Left hindlimb (tissue), 1 donor: ENCODE data around the gene AGAP3.

Source experiments
- DNase-seq: peaks from one replicate; pipeline ENCODE4 v3.0.0-alpha.2; 2018

AGAP3 gene

DNA sequence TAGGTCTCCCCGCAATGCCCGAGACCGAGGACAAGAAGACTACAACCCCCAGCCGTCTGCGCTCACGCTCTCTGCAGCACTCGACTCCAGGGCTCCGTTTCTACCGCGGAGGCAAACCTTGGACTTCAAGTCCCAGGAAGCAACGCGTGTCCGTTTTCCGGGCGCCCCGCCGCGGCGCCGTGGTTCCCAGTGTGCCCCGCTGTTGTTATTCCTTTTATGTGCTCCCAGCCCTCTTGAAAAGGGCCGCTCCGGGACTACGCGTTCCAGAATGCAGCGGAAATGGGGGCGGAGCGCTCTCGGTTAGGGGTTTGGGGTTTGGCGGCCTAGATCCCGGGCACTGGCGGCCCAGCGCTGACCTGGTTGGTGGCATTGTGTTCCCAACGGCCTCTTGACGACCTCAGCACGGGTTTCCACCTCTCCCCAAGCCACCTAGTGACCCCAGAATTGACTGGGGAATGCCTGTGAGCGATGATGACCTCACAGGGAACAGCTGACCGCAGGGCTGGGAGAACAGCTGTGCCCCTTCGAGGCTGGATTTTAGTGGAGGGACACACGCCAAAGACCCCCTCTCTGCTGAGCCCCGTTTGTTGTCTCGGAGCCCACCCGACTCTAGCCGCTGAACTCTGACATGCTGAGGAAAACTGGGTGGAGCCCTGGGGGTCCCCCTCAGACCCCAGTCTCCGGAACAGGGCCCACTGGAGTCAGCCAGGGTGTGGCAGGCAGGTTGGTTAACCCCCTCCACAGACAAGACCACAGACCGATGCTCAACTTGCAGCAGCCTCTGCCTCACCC, 28.1 kb upstream of the AGAP3 start:
- DNase-seq: peak; percentile 99

DNA sequence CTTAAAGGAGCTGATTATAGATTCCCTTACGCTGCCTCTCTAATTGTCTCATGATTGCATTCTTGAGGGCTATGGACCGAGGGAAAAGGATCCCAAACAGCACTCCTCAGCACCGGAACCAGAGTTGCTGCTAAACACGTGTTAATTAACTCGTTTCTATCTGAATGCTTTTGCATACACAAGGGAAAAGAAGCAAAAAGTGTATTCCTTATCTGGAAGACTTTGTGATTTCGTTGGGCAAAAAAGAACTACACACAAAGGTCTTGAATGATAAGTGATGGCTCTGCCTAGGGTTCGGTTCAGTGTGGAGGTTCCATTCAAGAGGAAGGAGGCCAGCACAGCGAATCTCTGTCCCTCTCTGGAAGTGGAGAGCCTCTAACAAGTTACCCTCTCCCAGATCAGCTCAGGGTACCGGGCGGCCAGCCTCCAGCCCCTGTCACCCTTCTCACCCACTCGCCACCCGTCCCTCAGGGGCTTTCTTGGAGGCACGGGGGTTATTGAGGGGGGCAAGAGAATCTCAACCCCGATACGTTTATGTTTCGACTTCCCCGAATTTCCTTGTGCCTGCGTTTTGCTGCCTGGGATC, 27.4 kb upstream of the AGAP3 start:
- DNase-seq: no peak

DNA sequence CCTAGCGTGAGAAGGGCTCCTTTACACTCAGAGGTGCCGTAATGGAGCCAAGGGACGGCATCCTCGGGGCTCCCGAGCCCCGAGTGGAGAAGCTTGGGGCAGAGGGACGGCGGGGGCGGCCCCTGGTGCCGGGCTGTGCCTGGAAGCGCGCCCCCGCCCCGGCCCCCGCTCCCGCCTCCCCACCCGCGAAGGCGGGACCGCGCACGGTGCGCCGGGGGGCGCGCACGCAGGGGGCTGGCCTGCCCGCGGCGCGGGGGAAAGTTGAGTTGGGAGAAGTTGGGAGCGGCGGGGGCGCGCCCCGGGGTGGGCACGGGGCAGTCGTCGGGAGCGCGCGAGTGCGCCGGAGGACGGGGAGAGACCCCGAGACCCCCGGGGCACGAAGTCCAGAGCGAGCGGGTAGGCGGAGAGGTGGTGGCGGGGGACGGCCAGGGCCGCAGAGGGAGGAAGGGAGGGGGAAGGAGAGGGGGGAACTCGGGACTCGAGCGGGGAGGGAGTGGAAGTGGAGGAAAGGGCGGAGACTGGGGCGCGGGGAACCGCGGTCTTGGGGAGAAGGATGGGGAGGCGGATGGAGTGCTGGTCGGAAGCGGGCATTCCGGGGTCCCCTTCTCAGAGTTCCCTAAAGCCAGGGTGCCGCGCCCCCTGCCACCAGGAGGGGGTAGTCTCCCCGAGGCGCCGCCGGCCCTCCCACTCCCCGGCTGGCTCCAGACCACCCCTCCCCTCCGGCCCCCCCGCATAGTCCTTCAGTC, 26.7 kb upstream of the AGAP3 start, which contains the start of gene SLC4A2:
Gene SLC4A2, plus strand, starts transcription at position 223 of the 746 bp plus-strand sequence. CDS start 2,399 bp downstream, outside the sequence.
- peak; percentile 90 for DNase-seq

DNA sequence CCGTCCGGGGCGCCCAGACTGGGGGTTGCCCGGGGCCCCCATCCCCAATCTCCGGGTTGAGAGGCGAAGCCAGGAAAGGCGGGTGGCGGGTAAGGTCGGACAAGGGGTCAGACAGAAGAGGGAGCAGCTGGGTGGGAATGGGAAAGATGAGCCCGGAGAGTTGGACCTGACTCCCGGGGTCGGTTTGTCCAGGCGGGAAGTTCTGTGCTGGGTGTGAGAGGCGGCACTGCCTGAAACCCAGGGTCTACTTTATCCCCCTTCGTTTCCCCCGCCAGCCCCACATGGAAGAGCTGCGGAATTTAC, 26.2 kb upstream of the AGAP3 start:
- DNase-seq: no peak

DNA sequence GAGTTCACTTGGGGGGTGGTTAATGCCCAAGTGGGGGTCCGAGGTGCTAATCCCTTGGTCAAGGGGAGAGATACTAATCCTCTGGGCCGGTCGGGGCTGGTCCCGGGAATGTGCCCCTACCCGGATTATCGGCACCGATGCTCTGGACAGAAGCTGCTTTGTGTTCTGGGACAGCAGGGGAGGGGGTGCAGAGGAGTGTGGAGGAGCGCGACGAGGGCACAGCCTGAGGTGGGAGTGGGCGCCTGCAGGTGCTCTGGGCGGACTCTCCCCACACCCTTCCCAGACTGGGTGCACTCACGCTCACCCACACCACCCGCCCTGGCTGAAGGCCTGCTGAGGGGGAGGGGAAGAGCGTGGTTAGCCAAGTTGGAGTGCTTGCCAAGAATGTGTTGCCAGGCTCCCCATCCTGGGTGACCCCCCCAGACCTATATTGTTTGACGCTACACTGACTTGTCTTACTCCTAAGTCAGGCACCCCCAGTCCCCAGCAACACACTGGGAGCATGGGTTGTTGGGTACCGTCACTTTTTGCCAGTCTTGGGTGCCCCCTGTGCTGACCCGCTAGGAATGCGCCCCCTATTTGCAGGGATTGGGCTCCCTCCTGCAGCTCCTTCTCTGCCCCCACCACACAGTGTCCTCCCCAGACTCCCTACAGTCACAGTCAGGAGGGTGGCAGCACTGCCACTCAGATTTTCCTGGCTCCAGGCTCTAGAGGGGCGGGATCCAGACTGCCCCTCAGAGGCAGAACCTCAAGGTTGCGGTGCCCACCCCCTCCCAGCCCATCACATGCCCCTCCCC, 25.7 kb upstream of the AGAP3 start:
- DNase-seq: peak; percentile 62

DNA sequence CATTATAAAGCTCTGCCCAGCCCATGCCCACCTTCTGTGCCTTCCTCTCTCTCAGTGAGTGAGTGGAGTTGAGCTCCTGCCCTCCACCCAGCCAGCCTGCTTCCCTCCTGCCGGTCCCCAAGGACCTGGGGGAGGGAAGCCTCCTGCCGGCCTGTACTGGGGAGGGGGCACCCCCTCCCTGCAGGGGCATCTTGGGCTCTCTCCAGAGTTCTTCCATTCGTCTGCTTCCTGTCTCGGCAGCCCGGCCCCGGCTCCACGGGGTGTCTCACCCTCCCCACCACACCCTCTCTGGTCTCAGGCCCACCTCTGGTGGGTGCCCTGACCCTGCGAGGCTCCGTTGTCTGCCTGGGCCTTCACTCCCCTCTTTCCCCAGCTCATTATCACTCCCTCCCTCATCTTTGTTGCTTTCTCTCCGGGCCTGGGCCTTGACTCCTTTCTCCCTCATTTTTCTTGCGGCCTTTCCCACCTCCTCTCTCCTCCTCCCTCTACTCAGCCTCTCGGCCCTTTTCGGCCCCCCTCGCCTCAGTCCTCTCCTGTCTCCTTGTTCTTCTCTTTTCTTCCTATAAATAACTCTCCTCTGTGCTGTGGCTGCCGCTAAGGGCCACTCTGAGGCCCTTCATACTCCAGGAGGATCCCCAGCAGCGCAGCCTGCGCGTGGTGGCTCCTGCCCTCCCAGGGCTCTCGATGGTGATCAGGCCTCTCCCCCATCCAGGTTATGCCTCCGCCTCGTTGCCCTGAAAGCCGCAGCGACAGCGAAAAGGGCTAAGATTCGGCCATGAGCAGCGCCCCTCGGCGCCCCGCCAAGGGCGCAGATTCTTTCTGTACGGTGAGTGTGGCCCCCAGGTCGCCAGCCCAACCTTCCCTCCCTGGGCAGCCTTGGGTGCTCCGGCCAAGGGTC, 24.8 kb upstream of the AGAP3 start:
- no peak for DNase-seq

DNA sequence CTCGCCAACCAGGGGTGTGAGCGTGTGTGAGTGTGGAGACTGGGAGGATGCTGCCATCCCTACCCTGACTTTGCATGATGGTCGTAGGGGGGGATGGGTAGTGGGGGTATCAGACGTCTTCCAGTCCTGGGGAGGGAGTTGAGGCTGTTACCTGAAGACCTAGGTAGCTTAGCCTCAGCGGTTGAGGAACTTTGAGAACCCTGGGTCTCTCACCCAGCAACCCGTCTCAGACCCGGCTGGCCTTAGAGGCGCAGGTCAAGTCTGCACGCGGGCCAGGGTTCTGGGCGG, 24.2 kb upstream of the AGAP3 start:
- no peak for DNase-seq

DNA sequence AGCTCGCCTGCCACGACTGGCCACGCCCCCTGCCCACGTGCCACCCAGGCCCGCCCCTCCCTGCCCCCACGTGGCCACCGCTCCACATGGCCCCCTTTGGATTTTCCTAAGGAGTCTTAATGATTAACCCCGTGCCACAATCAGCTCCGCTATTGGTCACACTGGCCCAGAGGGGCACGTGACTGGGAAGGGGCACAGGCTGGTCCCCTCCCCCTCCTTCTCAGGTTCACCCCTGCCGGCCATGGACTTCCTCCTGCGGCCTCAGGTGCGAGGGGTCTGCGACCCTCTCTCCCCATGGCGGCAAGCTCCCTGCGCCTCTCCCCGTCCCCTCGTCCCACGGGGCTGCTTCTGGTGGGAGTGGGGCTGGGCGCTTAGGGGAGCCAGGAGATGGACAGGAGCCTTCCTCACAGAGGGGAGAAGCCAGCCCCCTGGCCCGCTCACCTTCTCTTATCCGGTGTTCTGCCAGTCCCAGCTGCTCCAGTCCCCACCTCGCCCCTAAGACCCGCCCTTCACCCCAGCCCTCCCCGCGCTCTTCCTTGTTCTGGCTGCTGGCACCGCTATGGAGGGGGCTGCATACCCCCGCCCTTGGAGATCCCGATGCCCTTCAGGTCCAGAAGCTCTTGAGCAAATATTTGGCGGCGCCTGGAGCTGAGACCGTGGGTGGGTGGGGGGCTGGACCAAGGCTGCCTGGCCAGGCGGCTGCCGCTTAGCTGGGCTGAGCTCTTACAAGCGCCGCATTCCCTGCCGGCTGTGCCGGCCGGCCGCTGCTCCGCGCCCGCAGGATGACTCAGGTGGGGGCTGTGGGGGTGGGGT, 23.7 kb upstream of the AGAP3 start:
- peak; percentile 59 for DNase-seq

DNA sequence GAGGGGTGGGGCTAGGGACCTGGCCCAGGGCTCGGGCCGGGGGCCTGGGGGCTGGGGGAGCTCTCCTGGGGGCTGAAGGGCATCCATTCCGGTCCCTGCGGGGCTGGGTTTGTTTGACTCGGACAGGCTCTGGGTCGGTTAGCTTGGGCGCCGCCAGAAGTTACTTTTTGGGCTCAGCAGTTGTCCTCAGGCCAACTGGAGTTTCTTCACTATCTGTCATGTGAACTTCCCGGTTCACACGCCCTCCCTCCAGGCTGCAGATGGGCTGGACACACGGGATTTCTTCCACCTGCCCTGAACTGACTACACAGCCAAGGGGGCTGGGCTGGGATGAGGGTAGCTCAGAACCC, 23.1 kb upstream of the AGAP3 start:
- DNase-seq: no peak

DNA sequence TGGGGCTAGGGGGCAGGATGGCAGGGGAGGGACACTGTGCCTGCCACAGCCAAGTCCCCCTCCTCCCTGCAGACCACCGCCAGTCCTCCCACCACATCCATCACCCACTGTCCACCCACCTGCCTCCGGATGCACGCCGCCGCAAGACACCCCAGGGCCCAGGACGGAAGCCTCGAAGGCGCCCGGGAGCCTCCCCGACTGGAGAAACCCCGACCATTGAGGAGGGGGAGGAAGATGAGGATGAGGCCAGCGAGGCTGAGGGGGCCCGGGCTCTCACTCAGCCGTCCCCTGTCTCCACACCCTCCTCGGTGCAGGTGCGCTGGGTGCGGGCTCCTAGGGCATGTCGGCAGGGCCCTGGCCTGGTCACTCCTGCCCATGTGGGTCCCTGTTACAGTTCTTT, 21.8 kb upstream of the AGAP3 start:
- DNase-seq: no peak

DNA sequence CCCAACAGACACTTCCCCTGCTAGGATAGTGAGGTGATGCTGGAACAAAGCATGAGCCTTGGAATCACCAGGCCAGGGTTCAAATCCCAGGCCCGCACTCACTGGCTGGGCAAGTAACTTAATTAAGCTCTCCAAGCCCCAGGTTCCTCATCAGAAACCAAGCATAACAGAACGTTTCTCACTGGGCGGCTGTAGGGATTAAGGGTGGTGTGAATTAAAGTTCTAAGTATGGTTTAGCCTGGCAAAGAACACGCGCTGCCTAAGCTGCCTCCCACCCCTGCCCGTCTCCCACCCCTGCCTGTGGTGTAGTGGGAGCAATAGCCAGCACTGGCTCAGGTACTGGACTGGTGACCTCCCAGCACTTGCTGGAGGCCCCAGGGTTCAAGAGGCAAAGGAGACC, 21.3 kb upstream of the AGAP3 start:
- DNase-seq: no peak

DNA sequence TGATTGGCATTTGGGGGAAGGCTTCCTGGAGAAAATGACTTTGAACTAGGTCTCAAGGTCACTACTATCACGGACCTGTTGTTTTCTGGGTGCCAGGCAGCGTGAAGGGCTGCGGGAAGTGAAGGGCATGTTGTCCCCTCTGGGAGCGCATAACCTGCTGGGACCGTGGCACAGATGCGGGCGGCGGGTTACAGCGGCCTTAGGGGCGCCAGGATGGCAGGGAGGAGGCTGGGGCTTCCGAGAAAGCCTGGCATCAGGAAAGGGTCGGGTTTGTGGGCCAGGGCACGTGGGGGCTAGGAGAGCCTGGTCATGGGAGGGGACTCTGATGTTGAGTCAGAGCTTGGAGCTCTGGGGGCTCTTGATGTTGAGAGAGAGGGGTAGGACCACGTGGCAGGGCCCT, 20.8 kb upstream of the AGAP3 start:
- no peak for DNase-seq

DNA sequence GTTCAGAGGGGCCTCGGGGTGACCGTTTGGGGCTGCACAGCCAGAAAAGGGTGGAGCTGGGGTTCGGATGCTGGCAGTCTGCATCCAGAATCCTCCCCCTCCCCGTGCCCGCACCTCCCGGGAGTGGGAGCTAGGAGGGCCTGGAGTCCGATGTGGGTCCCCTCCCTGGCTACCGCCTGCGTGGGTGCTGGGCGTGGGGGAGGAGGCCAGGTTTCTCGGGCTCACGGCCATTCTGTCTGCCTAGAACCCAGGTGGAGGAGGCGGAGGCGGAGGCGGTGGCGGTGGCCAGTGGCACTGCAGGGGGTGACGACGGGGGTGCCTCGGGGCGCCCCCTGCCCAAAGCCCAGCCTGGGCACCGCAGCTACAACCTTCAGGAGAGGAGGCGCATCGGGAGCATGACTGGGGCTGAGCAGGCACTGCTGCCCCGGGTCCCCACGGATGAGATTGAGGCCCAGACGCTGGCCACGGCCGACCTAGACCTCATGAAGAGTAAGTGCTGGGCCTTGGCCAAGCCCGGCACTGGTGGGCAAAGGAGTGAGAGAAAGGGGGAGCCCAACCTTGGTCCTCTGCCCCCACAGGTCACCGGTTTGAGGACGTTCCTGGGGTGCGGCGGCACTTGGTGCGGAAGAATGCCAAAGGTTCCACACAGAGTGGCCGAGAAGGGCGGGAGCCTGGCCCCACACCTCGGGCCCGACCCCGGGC, 19.9 kb upstream of the AGAP3 start:
- no peak for DNase-seq

DNA sequence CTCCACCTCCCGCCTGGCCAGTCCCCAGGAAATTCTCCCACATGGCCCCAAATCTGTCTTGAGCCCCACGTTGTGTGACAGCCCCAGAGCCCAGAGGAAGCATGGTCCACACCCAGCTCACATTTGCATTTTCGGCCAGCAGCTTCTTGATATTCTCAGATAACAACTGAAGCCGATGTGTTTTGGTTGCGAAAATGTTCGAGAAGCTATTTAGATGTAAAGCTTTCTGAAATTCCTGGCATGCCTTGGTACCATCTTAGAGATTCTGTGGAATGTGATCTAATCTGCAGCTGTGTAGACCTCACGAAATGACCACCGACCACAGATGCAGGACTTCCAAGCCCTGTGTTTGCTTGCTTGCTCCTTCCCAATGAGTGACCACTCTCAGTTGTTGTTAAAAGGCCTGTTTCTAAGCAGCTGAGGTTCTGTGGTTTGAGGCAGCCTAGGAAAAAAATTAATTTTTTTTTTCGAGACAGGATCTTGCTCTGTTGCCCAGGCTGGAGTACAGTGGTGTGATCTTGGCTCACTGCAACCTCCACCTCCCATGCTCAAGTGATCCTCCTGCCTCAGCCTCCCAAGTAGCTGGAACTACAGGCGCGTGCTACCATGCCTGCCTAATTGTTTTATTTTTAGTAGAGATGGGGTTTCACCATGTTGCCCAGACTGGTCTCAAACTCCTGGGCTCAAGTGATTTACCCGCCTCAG, 18.1 kb upstream of the AGAP3 start:
- no peak for DNase-seq

DNA sequence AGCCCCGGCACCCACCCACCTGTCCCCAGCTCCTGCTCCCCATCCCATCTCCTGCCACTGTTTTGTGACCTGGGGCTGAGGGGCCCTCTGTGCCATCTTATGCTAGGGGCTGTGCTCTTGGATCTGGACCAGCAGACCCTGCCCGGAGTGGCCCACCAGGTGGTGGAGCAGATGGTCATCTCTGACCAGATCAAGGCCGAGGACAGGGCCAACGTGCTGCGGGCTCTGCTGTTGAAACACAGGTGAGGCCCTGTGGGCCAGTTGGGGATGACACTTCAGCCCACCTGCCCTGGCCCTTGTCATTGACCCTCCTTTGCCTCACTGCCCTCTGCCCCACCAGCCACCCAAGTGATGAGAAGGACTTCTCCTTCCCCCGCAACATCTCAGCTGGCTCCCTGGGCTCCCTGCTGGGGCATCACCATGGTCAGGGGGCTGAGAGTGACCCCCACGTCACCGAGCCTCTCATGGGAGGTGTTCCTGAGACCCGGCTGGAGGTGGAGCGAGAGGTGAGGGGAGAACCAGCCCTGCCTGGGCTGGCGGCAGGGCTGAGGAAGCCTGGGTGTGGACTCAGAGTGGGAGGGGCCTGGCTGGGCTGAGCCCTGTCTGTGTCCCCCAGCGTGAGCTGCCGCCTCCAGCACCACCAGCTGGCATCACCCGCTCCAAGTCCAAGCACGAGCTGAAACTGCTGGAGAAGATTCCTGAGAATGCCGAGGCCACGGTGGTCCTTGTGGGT, 16.3 kb upstream of the AGAP3 start:
- no peak for DNase-seq

DNA sequence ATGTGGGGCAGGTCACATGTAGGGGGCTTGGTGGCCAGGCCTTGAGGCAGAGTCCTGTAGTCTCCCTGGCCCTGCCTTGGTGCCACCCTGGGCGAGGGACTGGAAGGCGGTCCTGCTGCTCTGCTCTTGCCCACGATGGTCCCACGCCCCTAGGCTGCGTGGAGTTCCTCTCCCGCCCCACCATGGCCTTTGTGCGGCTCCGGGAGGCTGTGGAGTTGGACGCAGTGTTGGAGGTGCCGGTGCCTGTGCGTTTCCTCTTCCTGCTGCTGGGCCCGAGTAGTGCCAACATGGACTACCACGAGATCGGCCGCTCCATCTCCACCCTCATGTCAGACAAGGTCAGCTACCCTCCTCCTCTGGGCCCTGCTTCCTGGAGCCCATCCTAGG, 15.7 kb upstream of the AGAP3 start:
- no peak for DNase-seq

DNA sequence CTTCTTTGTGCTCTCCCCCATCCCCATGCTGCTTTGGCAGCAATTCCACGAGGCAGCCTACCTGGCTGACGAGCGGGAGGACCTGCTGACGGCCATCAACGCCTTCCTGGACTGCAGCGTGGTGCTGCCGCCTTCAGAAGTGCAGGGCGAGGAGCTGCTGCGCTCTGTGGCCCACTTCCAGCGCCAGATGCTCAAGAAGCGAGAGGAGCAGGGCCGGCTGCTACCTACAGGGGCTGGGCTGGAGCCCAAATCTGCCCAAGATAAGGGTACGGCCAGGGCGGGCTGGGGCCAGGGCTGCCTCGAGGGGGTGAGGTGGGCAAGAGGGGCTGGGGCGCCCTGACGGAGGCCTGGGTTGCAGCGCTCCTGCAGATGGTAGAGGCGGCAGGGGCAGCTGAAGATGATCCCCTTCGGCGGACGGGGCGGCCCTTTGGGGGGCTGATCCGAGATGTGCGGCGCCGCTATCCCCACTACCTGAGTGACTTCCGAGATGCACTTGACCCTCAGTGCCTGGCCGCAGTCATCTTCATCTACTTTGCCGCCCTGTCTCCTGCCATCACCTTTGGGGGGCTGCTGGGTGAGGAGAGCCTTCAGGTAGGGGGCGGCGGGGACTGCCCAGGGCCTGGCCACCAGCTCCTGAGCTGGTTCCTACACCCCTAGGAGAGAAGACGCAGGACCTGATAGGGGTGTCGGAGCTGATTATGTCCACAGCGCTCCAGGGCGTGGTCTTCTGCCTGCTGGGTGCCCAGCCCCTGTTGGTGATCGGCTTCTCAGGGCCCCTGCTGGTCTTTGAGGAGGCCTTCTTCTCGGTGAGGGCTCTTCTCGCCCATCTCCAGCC, 15.0 kb upstream of the AGAP3 start:
- no peak for DNase-seq

DNA sequence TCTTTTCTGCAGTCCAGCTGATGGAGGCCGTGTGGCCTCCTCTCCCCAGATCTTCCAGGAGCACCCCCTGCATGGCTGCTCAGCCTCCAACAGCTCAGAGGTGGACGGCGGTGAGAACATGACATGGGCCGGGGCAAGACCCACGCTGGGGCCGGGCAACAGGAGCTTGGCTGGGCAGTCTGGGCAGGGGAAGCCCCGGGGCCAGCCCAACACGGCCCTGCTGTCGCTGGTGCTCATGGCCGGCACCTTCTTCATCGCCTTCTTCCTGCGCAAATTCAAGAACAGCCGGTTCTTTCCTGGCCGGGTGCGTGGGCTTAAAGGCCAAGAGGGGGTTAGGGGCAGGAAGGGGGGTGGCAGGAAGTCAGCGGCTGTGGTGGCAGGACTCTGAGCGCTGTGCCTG, 12.3 kb upstream of the AGAP3 start:
- DNase-seq: no peak
